ENCODE results near the gene DHX35.

GRCh38 chr20:38940644-38941043 is 21.5 kb upstream of the DHX35 start:
- no peak for TF ChIP-seq SUZ12 (IDR thresholded peaks at IDR 0.05)
- TF ChIP-seq PKNOX1 (IDR thresholded peaks at IDR 0.05) = no peak
- no peak for TF ChIP-seq LEF1 (IDR thresholded peaks at IDR 0.05; ENCODE audit: borderline replicate concordance)
- no peak for TF ChIP-seq FOXK2 (IDR thresholded peaks at IDR 0.05)
- no peak for TF ChIP-seq CTBP1 (IDR thresholded peaks at IDR 0.05; ENCODE audit: borderline replicate concordance)
- no peak for TF ChIP-seq L3MBTL2 (conservative IDR thresholded peaks at IDR 0.05)
- TF ChIP-seq FOXM1 (IDR thresholded peaks at IDR 0.05; ENCODE audit: borderline replicate concordance) = no peak
- no peak for TF ChIP-seq FOXA1 (IDR thresholded peaks at IDR 0.05)
- no peak for TF ChIP-seq ARNT (IDR thresholded peaks at IDR 0.05)
- no peak for TF ChIP-seq TARDBP (IDR thresholded peaks at IDR 0.05)
- TF ChIP-seq NFRKB (IDR thresholded peaks at IDR 0.05) = no peak
- no peak for TF ChIP-seq BHLHE40 (IDR thresholded peaks at IDR 0.05; ENCODE audit: borderline replicate concordance)
- TF ChIP-seq SP1 (IDR thresholded peaks at IDR 0.05) = no peak
- TF ChIP-seq ZNF384 (IDR thresholded peaks at IDR 0.05) = no peak
